BE2C (cell line): Measurements from ENCODE around the gene SHC3.
"Not testable (repeated sequence)": the region's sequence is repeated elsewhere in the genome, so short reads cannot be mapped to it uniquely, and the experiment has no call there.

ENCODE experiments used
- DNase-seq: peaks from one replicate; pipeline ENCODE4 v3.0.0-alpha.2; 2020
- H3K27me3 ChIP-seq: fragments of 250-450 bp; sonication (Bioruptor Pico); 2 replicates; pipeline ENCODE4 v1.5.1; 2020; ENCODE audit warnings: mild to moderate bottlenecking
- H3K36me3 ChIP-seq: fragments of 250-450 bp; sonication (Bioruptor Pico); 2 replicates; pipeline ENCODE4 v1.5.1; 2020; ENCODE audit warnings: mild to moderate bottlenecking
- H3K4me1 ChIP-seq: fragments of 250-450 bp; sonication (Bioruptor Pico); 2 replicates; pipeline ENCODE4 v1.5.1; 2020
- H3K4me3 ChIP-seq: 2 replicates; pipeline ENCODE4 v1.5.1; 2011; ENCODE audit warnings: low read depth, low read length
- H3K9me3 ChIP-seq: fragments of 250-450 bp; sonication (Bioruptor Pico); 2 replicates; pipeline ENCODE4 v1.5.1; 2020
- TF ChIP-seq, protein P1 (sequence below): IDR thresholded peaks from 2 replicates; pipeline ENCODE4 v1.5.1; 2012; ENCODE audit warnings: mild to moderate bottlenecking, low read depth, low read length

SHC3 gene

DNA sequence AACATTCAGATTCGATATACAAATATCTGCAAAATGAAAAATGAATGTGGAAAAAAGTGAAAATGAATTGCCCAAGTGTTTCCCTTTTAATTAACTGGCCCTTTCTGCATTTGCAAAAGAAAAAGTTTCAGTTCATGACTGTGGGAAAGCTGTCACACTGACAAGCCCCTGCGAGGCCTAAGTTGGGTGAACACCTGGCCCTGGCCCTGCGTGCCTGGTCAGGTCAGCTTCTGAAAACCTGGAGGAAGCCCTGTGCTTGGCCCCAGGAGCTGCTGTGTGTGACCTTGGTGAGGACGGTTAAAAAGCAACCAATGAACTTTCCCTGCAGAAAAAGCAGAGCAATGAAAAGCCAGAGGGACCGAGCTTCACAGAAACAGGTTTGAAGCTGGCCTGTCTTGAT, 41.0 kb upstream of the SHC3 start:
- no peaks in the 10 kb centered on the region; the same call in 1 of the 2 replicates for H3K4me1 ChIP-seq
- TF ChIP-seq, protein P1, sequence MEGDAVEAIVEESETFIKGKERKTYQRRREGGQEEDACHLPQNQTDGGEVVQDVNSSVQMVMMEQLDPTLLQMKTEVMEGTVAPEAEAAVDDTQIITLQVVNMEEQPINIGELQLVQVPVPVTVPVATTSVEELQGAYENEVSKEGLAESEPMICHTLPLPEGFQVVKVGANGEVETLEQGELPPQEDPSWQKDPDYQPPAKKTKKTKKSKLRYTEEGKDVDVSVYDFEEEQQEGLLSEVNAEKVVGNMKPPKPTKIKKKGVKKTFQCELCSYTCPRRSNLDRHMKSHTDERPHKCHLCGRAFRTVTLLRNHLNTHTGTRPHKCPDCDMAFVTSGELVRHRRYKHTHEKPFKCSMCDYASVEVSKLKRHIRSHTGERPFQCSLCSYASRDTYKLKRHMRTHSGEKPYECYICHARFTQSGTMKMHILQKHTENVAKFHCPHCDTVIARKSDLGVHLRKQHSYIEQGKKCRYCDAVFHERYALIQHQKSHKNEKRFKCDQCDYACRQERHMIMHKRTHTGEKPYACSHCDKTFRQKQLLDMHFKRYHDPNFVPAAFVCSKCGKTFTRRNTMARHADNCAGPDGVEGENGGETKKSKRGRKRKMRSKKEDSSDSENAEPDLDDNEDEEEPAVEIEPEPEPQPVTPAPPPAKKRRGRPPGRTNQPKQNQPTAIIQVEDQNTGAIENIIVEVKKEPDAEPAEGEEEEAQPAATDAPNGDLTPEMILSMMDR: no peak
- no peak for DNase-seq

DNA sequence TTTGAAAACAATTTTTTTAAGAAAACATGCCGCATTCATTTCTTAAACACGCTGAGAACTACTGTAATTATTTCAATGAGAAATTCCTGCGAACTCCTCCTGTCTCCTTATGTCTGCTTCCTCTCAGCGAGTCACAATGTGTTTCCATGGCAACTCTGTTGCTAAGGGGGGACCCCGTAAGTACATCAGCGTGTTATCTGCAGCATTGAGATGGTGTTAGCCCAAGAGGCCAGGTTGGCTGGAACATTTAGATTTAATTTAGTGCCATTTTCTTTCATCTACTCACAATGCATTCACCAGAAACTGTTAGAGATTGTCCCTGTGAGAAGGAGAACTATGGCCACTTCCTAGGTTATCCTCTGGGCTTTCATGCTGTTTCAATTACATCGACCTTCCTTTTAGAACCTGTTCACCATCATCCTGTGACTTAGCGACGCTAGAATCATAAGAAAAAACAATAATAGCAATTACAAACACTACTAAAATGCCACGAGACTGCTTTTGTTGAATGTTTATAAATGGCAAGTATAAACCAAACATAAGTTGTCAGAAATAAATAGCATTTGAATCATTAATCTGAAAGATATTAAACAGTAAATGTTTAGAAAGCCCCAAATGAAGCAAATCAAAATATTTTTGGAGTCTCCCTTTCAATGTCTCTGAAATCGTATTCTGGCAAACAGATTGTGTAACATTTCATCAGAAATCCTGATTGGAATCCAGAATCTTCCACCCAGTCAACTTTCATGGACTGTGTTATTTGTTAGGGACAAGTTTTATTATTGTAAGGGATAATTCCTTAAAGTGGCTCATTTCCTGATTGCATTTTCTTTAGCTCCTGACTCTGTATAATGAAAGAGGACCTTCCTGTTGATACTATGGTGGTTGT, 39.7 kb upstream of the SHC3 start:
- no peaks in the 10 kb centered on the region for H3K27me3 ChIP-seq
- no peaks in the 10 kb centered on the region; the same call in 1 of the 2 replicates for H3K4me1 ChIP-seq
- TF ChIP-seq, protein P1: no peak
- H3K36me3 ChIP-seq: no peaks in the 10 kb centered on the region
- no peak overlapping the region for H3K4me3 ChIP-seq
- DNase-seq: no peak
- H3K9me3 ChIP-seq: no peaks in the 10 kb centered on the region

More for the DNA sequence above, 41.0 kb upstream of the SHC3 start:
- Histone ChIP-seq H3K9me3 (no peaks in the 10 kb centered on the region), H3K4me3 (no peak overlapping the region), H3K27me3 (no peaks in the 10 kb centered on the region), H3K36me3 (no peaks in the 10 kb centered on the region)

DNA sequence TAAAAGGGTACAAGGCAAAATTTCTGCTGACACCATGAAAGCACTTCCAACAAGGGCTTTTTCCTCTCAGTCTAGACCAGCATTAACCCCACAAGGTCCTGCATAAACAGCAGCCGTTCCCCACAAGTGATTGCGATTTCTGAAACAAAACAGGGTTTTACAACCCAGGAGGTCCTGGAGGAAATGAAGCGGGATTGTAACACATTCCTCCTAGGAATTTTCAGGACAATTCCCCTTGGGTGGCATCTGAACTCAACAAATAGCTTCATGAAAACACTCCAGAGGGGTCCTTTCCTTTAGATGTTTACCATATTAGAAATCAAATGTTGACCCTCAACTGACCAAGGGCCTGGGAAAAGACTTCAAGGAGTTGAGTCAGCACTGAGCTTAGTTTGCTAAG, 36.7 kb upstream of the SHC3 start:
- H3K4me1 ChIP-seq: no peaks in the 10 kb centered on the region
- TF ChIP-seq, protein P1: no peak
- H3K9me3 ChIP-seq: no peaks in the 10 kb centered on the region
- H3K27me3 ChIP-seq: no peaks in the 10 kb centered on the region
- DNase-seq: no peak
- no peak overlapping the region for H3K4me3 ChIP-seq
- no peaks in the 10 kb centered on the region for H3K36me3 ChIP-seq

DNA sequence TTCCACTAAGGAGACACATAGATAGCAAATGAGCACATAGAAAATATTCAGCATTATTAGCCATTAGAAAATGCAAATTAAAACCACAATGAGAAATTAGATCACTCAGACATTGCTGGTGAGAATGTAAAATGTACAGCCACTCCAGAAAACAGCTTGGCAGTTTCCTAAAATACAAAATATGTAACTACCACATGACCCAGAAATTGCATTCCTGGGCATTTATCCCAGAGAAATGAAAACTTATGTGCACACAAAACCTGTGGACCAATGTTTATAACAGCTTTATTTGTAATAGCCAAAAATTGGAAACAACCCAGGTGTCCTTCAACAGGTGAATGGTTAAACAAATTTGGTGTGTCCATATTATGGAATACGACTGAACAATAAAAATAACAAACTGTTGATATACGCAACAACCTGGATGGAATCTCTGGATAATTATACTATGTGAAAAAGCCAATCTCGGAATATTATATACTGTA, 34.8 kb upstream of the SHC3 start:
- no peak overlapping the region for H3K4me3 ChIP-seq
- H3K27me3 ChIP-seq: no peaks in the 10 kb centered on the region
- 0 out of 2 replicates have a peak, but pooled peaks cover 3% of the 10 kb centered on the region for H3K9me3 ChIP-seq
- no peaks in the 10 kb centered on the region for H3K4me1 ChIP-seq
- TF ChIP-seq, protein P1: no peak
- H3K36me3 ChIP-seq: no peaks in the 10 kb centered on the region
- no peak for DNase-seq

DNA sequence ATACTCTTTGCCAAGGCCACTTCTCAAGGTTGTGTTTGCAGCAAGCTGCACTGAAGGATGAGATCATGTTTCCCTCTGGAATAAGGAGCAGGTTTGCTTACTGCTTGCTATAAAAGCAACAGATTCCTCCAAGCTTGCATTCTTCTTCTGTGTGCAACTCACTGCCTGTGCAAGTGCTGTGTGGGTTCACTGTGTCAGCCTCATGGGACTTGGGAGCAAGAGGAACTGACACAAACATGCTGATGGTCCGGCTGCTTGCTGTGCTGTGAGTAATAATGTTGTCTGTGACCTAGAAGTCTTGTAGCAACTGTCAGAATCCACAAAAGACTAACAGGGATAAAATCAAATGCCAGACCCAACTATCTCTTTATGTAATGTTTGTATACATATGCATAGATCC, 33.6 kb upstream of the SHC3 start:
- H3K36me3 ChIP-seq: no peaks in the 10 kb centered on the region
- no peak for DNase-seq
- H3K9me3 ChIP-seq: 0 out of 2 replicates have a peak, but pooled peaks cover 3% of the 10 kb centered on the region
- H3K4me1 ChIP-seq: no peaks in the 10 kb centered on the region
- no peak overlapping the region for H3K4me3 ChIP-seq
- H3K27me3 ChIP-seq: no peaks in the 10 kb centered on the region
- TF ChIP-seq, protein P1: no peak

DNA sequence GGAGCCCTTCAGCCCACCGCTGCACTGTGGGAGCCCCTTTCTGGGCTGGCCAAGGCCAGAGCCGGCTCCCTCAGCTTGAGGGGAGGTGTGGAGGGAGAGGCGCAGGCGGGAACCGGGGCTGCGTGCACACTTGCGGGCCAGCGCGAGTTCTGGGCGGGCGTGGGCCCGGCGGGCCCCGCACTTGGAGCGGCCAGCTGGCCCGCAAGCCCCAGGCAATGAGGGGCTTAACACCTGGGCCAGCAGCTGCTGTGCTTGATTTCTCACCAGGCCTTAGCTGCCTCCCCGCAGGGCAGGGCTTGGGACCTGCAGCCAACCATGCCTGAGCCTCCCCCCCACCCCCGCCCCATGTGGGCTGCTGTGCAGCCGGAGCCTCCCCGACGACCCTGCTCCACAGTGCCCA, 30.7 kb upstream of the SHC3 start:
- not testable (repeated sequence) for H3K9me3 ChIP-seq, DNase-seq, H3K36me3 ChIP-seq, H3K4me3 ChIP-seq, H3K27me3 ChIP-seq, H3K4me1 ChIP-seq
